22Rv1 (cell line): ENCODE measurements around the gene ZNF385C.

Experiments used
- ZFX ChIP-seq: fragments of 450-650 bp; IDR thresholded peaks from 2 replicates; pipeline ENCODE4 v1.6.1; 2017; ENCODE audit warnings: antibody characterized with exemption, borderline replicate concordance
- TF ChIP-seq, protein P1 (sequence below): fragments of 450-650 bp; IDR thresholded peaks from 2 replicates; pipeline ENCODE4 v1.5.1; 2017; ENCODE audit warnings: mild to moderate bottlenecking

DNA sequence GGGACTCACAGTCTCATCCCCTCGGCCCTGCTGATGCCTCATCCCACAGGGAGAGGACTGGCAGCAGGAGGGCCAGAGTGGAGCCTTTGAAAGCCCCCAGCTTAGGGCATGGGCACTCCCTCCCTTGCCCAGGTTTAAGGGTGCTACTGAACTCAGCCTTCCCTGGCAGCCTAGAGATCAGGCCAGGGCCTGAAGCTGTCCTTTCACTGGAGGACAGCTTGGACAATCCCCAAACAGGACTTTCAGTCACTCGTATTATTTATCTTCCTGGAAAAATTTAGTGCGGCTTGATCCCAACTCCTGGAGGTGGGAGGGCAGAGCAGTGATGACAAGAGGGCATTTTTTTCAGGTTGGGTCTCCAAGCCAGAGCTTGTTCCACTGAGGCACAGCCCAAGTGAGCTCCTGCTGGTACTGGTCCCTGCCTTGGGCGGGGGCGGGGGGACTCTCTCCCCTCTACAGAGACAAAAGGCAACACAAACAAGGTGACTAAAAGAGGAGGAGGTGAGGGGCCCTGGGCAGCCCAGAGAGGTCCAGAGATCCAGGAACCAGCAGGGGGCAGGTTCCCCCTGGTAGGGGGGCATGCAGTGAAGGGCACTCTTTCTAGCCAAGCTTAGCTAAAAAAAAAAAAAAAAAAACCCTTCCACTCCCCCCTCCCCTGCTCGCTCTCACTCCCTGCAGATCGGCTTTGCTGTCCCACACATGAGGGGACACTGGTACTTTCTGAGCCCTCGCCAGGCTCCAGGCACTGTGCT lies 1.7 kb downstream of the ZNF385C start:
- TF ChIP-seq, protein P1, sequence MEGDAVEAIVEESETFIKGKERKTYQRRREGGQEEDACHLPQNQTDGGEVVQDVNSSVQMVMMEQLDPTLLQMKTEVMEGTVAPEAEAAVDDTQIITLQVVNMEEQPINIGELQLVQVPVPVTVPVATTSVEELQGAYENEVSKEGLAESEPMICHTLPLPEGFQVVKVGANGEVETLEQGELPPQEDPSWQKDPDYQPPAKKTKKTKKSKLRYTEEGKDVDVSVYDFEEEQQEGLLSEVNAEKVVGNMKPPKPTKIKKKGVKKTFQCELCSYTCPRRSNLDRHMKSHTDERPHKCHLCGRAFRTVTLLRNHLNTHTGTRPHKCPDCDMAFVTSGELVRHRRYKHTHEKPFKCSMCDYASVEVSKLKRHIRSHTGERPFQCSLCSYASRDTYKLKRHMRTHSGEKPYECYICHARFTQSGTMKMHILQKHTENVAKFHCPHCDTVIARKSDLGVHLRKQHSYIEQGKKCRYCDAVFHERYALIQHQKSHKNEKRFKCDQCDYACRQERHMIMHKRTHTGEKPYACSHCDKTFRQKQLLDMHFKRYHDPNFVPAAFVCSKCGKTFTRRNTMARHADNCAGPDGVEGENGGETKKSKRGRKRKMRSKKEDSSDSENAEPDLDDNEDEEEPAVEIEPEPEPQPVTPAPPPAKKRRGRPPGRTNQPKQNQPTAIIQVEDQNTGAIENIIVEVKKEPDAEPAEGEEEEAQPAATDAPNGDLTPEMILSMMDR, result no peak
- TF ChIP-seq ZFX, result no peak
